HG02763 (cell line): ENCODE results near the gene PRAMEF9.
"Not testable (repeated sequence)": the region's sequence is repeated elsewhere in the genome, so short reads cannot be mapped to it uniquely, and the experiment has no call there.

ENCODE experiments used
- ATAC-seq: cut with Tn5 transposase; IDR thresholded peaks from one replicate; pipeline ENCODE4 v1.9.1; 2021; ENCODE audit warnings: mild to moderate bottlenecking, moderate library complexity; ENCODE audit not compliant: unreplicated experiment

PRAMEF9 gene

DNA sequence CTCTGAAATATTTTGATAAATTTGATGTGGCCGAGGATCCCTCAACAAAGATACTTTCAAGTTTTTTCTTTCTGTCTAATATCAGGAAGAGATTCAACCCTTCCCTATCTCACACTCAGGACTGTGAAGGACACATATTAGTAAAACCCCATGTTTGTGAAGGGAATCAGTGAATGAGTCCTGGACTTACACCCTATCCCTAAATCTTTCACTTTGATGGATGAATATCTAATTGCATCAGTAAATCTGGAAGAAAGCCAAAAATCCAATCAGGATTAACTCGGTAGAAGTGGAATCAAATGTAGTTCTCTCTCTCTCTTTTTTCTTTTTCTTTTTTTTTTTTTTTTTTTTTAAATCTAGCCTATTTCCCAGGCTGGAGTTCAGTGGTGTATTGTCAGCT, at the start of gene PRAMEF9:
Gene PRAMEF9, plus strand, starts transcription at position 301 of the 400 bp plus-strand sequence. CDS start 3,433 bp downstream, outside the sequence.
- not testable (repeated sequence) for ATAC-seq

DNA sequence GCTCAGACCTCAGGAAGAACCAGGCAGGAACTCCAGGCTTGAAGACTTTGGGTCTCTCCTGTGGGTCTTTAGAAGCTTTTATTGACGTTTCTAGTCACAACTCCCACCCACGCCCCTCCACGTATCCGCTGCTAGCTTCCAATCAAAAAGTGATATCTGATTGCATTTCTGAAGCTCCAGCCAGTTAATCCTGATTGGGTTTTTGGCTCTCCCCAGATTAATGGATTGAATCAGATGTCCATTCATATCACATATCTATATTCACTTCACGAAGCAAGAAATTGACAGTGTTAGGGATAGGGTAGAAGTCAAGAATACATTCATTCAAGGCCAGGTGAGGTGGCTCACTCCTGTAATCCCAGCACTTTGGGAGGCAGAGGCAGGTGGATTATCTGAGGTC, 15.7 kb upstream of the PRAMEF9 start, which contains the start of gene PRAMEF26:
Gene PRAMEF26, minus strand, starts transcription at position 101 of the 400 bp plus-strand sequence. CDS start 2,914 bp downstream, outside the sequence.
- not testable (repeated sequence) for ATAC-seq

DNA sequence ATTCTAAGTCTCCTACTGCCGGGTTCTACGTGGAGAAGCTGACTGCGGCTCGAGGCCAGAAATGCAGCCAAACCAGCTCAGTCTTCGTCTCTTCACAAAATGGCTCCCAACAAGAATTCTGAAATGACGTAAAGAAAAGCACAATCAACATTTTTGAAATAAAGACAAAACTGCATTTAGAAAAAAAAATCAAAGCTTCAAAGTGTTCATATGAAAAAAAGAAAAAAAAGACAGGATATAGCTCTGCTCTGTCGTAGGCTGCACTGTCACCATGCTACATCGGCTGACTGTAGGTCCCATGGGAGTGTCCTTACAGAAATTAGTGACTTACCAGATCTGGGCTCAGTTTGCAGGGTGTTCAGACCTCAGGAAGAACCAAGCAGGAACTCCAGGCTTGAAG, 6.1 kb upstream of the PRAMEF9 start, which contains the start of gene HNRNPCL4:
Gene HNRNPCL4, minus strand, starts transcription at position 101 of the 400 bp plus-strand sequence. CDS start 164 bp downstream, outside the sequence.
- not testable (repeated sequence) for ATAC-seq

DNA sequence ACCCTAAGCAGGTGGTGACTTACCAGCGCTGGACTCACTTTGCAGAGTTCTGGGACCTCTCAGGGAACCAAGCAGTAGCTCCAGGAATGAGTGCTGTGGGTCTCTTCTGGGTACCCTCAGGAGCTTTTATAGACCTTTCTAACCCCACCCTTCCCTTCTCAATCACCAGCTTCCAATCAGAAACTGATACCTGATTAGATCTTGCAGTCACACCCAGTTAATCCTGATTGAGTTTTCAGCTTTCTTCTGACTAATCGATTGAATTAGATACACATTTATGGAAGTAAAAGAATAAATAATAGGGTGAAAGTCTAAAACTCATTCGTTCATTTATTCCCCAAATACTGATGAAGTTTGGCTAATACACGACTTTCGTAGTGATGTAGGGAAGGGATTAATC, 29.7 kb downstream of the PRAMEF9 start, which contains the start of gene PRAMEF13:
Gene PRAMEF13, minus strand, starts transcription at position 101 of the 400 bp plus-strand sequence. CDS start 1,820 bp downstream, outside the sequence.
- ATAC-seq, result not testable (repeated sequence)

DNA sequence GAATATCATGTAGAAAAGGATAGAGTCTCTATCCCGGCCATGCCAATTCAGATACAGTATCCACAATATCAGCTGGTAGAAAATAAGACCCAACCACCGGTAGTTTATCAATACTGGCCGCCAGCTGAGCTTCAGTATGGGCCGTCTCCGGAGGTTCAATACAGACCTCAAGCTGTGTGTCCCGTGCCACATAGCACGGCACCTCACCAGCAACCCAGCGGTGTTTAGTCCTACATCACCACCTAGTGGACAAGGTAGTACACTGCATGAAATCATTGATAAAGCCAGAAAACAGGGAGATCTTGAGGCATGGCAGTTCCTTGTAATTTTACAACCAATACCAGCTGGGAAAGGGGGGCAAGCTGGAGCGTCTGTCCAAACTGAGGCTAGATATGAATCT, 37.1 kb downstream of the PRAMEF9 start:
- not testable (repeated sequence) for ATAC-seq

DNA sequence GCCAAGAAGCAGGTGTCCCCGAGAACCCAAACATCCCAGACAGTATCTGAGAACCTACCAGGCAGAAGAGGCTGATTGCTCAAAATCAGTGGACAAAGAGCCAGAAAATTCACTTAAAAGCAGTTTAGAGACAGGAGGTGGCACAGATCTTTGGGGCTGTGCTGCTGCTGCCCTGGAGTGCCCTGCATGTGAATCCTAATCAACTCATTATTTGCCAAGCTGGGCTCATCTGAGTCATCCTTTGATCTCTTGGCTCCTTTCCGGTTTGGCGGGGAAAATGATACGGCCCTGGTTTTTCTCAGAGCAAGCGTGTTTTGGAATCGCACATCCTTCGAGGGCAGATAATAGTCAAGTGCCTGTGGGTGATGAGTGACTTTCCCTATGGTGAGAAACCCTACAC, 45.0 kb downstream of the PRAMEF9 start:
- ATAC-seq, result not testable (repeated sequence)

DNA sequence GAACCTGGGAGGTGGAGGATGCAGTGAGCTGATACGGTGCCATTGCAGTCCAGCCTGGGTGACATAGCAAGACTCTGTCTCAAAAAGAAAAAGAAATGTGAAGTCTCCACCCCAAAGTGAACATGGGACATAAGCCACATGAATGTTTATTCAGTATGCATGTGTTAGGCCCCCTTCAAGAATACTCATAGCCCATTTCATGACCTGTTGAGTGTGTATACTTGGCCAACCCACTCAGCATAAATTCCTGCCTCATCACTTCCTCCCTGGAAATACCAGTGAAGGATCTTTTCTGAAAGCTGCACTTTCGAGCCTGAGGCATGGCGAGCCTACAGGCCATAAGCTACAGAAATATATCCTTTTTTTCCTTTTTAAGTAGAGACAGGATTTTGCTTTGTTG, 47.6 kb downstream of the PRAMEF9 start:
- ATAC-seq, result not testable (repeated sequence)

DNA sequence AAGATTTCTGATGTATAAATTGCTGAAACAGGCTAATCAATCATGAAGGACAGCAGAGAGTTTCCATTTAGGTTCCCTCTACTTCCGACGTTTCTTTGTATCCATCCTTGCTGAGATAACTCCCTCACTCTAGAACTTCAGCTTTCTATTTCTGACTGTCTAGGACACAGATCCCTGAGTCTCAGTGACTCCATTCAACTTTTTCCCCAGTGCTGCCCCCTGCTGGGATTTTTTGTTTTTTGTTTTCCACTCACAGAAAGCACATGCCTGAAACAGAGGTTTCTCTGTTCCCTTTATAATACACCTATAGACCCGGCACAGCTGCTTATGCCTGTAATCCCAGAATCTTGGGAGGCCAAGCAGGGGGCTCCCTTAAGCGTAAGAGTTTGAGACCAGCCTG, 51.1 kb downstream of the PRAMEF9 start:
- not testable (repeated sequence) for ATAC-seq

DNA sequence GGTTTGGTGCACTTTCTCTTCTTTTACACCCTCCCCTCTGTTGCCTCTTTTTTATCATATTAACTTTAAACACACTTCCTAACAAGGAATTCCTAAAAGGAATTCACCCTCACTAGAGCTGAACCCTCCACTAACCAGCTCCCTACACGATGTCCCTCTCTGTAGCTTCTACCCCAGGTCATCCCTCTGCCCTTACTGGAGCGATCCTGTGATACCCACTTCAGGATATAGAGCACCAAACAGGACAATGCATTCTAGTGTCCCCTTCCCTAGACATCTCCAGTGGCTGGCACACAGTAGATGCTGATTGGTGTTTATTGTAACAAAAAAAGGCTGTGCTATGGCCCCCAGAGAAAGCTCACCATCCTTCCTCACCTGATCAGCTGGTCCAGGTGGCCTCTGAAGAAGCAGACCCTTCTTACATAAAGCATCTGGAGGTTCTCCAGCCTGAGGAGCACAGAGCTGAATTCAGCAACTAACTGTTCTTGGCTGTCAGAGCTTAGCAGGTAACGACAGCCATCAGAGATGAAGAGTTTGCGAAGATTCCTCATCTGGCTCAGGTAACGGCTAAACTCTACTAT, 52.9 kb downstream of the PRAMEF9 start:
- no peak for ATAC-seq

DNA sequence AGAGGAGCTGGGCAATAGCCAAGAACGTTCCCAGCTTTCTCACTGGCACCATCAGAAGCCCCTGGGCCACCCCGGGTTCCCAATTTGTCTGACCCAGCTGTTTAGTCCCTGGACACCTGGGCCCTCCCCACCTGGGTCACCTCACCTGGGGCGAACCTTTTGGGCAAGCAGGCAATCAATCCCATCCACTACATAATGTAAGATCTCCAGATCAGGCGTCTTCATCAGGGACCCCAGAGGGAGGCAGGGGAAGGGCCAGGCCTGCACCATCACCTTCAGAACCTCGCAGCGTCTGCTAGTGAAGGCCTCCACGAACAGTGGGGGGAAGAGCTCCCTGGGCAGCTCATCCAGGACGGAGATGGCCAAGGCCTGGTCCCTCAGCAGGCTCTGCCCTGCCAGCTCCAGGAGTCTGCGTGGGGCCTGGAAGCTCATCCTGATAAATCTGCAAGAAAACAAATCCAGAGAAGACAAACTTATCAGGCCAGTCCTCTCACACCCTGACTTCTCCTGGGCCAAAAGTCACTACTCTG, 54.1 kb downstream of the PRAMEF9 start, which contains the start of gene PRAMEF18:
Gene PRAMEF18, minus strand, starts transcription at position 480 of the 530 bp plus-strand sequence. Its CDS starts 48 bp downstream, at position 432.
- ATAC-seq, result not testable (repeated sequence)

DNA sequence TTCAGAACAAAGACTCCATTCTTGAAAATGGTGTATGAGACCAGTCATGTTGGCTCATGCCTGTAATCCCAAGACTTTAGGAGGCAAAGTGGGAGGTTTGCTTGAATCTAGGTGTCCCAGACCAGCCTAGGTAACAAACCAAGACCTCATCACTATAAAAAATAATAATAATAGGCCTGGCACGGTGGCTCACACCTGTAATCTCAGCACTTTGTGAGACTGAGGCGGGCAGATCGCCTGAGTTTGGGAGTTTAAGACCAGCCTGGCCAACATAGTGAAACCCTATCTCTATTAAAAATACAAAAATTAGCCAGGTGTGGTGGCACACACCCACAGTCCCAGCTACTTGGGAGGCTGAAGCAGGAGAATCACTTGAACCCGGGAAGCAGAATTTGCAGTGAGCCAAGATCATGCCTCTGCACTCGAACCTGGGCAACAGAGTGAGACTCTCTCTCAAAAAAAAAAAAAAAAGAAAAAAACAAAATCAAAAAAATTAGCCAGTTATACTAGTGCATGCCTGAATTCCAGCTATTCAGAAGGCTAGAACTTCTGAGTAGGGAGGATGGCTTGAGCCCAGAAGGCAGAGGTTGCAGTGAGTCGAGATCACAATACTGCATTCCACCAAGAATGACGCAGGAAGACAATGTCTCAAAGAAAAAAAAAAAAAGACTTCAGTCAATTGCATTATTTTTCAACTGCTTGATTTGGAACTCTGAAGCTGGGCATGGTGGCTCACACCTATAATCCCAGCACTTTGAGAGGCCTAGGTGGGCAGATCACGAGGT, 55.8 kb downstream of the PRAMEF9 start:
- ATAC-seq, result not testable (repeated sequence)

DNA sequence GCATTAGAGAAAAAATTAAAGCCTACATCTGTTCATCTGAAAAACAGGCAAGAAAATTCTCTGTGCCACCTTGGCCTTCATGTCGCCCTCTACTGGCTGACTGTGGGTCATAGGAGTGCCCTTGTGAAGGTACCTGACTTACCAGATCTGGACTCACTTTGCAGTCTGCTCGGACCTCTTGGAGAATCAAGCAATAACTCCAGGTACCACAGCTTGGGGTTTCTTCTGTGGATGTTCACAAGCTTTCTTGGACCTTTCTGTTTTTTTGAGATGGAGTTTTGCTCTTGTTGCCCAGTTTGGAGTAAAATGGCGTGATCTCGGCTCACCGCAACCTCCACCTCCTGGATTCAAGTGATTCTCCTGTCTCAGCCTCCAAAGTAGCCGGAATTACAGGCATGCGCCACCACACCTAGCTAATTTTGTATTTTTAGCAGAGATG, 56.7 kb downstream of the PRAMEF9 start:
- ATAC-seq, result no peak
